HepG2 (cell line): ENCODE measurements around the gene CPEB3. TPM values are rescaled to one million over a fixed set of nuclear protein-coding genes. Genes with fewer than 3 reads are reported as not detected.
A peak's percentile ranks its signal among the peaks of the same experiment; 100 is the strongest.

ENCODE experiments used
- BATF2 ChIP-seq: sonication (generic); formaldehyde crosslinking; IDR thresholded peaks from 2 replicates; pipeline ENCODE4 v1.8.0; 2022; ENCODE audit warnings: mild to moderate bottlenecking, missing genetic modification reagents, moderate library complexity
- BHLHE40 ChIP-seq: IDR thresholded peaks from 2 replicates; pipeline ENCODE4 v1.6.1; 2011; ENCODE audit warnings: low read length, improper control_type of control experiment
- CREB1 ChIP-seq, 2 experiments: fragments of 450-650 bp in 1 of 2; IDR thresholded peaks; 2 replicates each; pipeline ENCODE4 v1.6.1; 2016 to 2017; ENCODE audit warnings: control low read depth in 1 of 2, mild to moderate bottlenecking in 1 of 2, missing compliant biosample characterization in 1 of 2, missing genetic modification characterization in 1 of 2
- FOXA3 ChIP-seq: IDR thresholded peaks from 2 replicates; pipeline ENCODE4 v1.6.1; 2016; ENCODE audit warnings: missing genetic modification reagents, missing compliant biosample characterization
- HDAC6 ChIP-seq: fragments of 200-600 bp; sonication (generic); IDR thresholded peaks from 2 replicates; pipeline ENCODE4 v1.7.0; 2017; ENCODE audit warnings: mild to moderate bottlenecking, antibody characterized with exemption, low read length, low read depth
- HES4 ChIP-seq: sonication (generic); formaldehyde crosslinking; IDR thresholded peaks from 2 replicates; pipeline ENCODE4 v1.9.0; 2021; ENCODE audit warnings: mild to moderate bottlenecking, missing genetic modification reagents, borderline replicate concordance
- HOXA9 ChIP-seq: sonication (generic); formaldehyde crosslinking; IDR thresholded peaks from 2 replicates; pipeline ENCODE4 v1.8.1; 2022; ENCODE audit warnings: missing genetic modification reagents, mild to moderate bottlenecking, moderate library complexity, borderline replicate concordance
- IKZF5 ChIP-seq: IDR thresholded peaks from 2 replicates; pipeline ENCODE4 v1.6.1; 2018; ENCODE audit warnings: missing genetic modification reagents, mild to moderate bottlenecking, missing compliant biosample characterization
- JARID2 ChIP-seq: sonication (generic); formaldehyde crosslinking; IDR thresholded peaks from 2 replicates; pipeline ENCODE4 v1.8.1; 2023; ENCODE audit warnings: missing genetic modification reagents, inconsistent platforms; ENCODE audit not compliant: insufficient replicate concordance
- KAT2B ChIP-seq: fragments of 150-350 bp; IDR thresholded peaks from 2 replicates; pipeline ENCODE4 v1.6.1; 2014; ENCODE audit warnings: low read depth, low read length, borderline replicate concordance
- RFX3 ChIP-seq: IDR thresholded peaks from 2 replicates; pipeline ENCODE4 v1.6.1; 2016; ENCODE audit warnings: missing biosample characterization, missing genetic modification reagents
- SIN3B ChIP-seq: fragments of 150-350 bp; IDR thresholded peaks from 2 replicates; pipeline ENCODE4 v1.6.1; 2014; ENCODE audit warnings: low read length
- SNAPC2 ChIP-seq: sonication (generic); formaldehyde crosslinking; IDR thresholded peaks from 2 replicates; pipeline ENCODE4 v1.8.1; 2022; ENCODE audit warnings: mild to moderate bottlenecking, missing genetic modification reagents
- STAT5B ChIP-seq: sonication (generic); formaldehyde crosslinking; IDR thresholded peaks from 2 replicates; pipeline ENCODE4 v1.4.0; 2020; ENCODE audit warnings: missing genetic modification reagents
- TCF12 ChIP-seq, 2 experiments: fragments of 450-650 bp in 1 of 2; sonication (generic) in 1 of 2; formaldehyde crosslinking in 1 of 2; IDR thresholded peaks; 2 replicates each; pipeline versions ENCODE4 v1.6.1 to v1.8.0; 2017 to 2022; ENCODE audit warnings: antibody characterized with exemption in 1 of 2, mild to moderate bottlenecking in 1 of 2, missing genetic modification reagents in 1 of 2, moderate library complexity in 1 of 2
- THAP9 ChIP-seq: sonication (generic); formaldehyde crosslinking; IDR thresholded peaks from 2 replicates; pipeline ENCODE4; 2020; ENCODE audit warnings: missing genetic modification reagents, mild to moderate bottlenecking, borderline replicate concordance
- TRIM24 ChIP-seq: sonication (generic); formaldehyde crosslinking; IDR thresholded peaks from 2 replicates; pipeline ENCODE4 v1.8.0; 2022; ENCODE audit warnings: mild to moderate bottlenecking, missing genetic modification reagents
- ZFP41 ChIP-seq: sonication (generic); formaldehyde crosslinking; IDR thresholded peaks from 2 replicates; pipeline ENCODE4 v1.4.0; 2020; ENCODE audit warnings: mild to moderate bottlenecking, missing genetic modification reagents, borderline replicate concordance
- ZNF124 ChIP-seq: sonication (generic); formaldehyde crosslinking; IDR thresholded peaks from 2 replicates; pipeline ENCODE4 v1.4.0; 2020; ENCODE audit warnings: missing genetic modification reagents
- ZNF503 ChIP-seq: sonication (generic); formaldehyde crosslinking; IDR thresholded peaks from 2 replicates; pipeline ENCODE4 v1.4.0; 2020; ENCODE audit warnings: missing genetic modification reagents
- ZNF629 ChIP-seq: sonication (generic); formaldehyde crosslinking; conservative IDR thresholded peaks from 2 replicates; pipeline ENCODE4 v1.5.0; 2020; ENCODE audit warnings: missing genetic modification reagents
- ZNF709 ChIP-seq: sonication (generic); formaldehyde crosslinking; IDR thresholded peaks from 2 replicates; pipeline ENCODE4 v1.5.0; 2020; ENCODE audit warnings: mild to moderate bottlenecking, missing genetic modification reagents
- ZNF747 ChIP-seq: sonication (generic); formaldehyde crosslinking; IDR thresholded peaks from 2 replicates; pipeline ENCODE4 v1.8.1; 2023; ENCODE audit warnings: missing genetic modification reagents, mild to moderate bottlenecking, borderline replicate concordance
- polyA plus RNA-seq, 8 experiments: library from polyadenylated mRNA; depleted of rRNA in 3 of 8; stranded (reverse) in 7 of 8; unstranded in 1 of 8; fragments of >200 nt; fragmentation: Illumina TruSeq in 4 of 8; extraction: Trizol in 4 of 8; gene quantifications; 2 replicates each; pipeline versions ENCODE4 v1.2.1 to v1.2.3, GENCODE V29; 2011 to 2016; ENCODE audit warnings: low read depth in 4 of 8, missing spikeins in 1 of 8, mixed read lengths in 1 of 8; ENCODE audit not compliant: insufficient read depth in 1 of 8
- total RNA-seq, 5 experiments: library from RNA; depleted of rRNA; stranded (reverse); fragments of >200 nt; fragmentation: Illumina TruSeq; extraction: Trizol; gene quantifications; 2 replicates each; pipeline ENCODE4 v1.2.3, GENCODE V29; 2016; ENCODE audit warnings: low read depth in 1 of 5

The CPEB3 gene
- total and polyA plus RNA-seq, 2 of the 13 experiments (the other 11 are each of a cell fraction or from before 2014, with no cell fraction given): 0.66 to 0.70 TPM

GRCh38 chr10:92239600-92240288 is 51.1 kb downstream of the CPEB3 start (continued):
- TF ChIP-seq HDAC6 (no peak), THAP9 (CRISPR knock-in tag) (no peak), TRIM24 (CRISPR knock-in tag) (no peak), ZNF503 (CRISPR knock-in tag) (0 out of 2 replicates have a peak, but pooled peaks have one; percentile 34), RFX3 (CRISPR knock-in tag) (no peak), CREB1 (IDR thresholded peaks at IDR 0.05) (no peak), CREB1 (CRISPR knock-in tag; IDR thresholded peaks at IDR 0.05) (no peak), FOXA3 (CRISPR knock-in tag) (no peak), STAT5B (no peak), JARID2 (CRISPR knock-in tag) (no peak), SNAPC2 (CRISPR knock-in tag) (no peak), ZNF709 (CRISPR knock-in tag) (no peak), BHLHE40 (no peak), IKZF5 (CRISPR knock-in tag) (no peak), TCF12 (IDR thresholded peaks at IDR 0.05) (no peak), TCF12 (CRISPR knock-in tag; IDR thresholded peaks at IDR 0.05) (0 out of 2 replicates have a peak, but pooled peaks have one; percentile 74), HOXA9 (CRISPR knock-in tag) (peak; percentile 36; the same call in 1 of the 2 replicates), ZNF629 (CRISPR knock-in tag) (no peak), BATF2 (peak; percentile 48; the same call in 1 of the 2 replicates), ZFP41 (CRISPR knock-in tag) (no peak), KAT2B (no peak), SIN3B (no peak), HES4 (CRISPR knock-in tag) (no peak; the same call in 1 of the 2 replicates), ZNF747 (CRISPR knock-in tag) (no peak), ZNF124 (no peak)
